Stimulated activated effector memory CD8-positive, alpha-beta T cell treated with anti-CD3 and anti-CD28 coated beads, Interleukin-12 subunit alpha, Interleukin-12 subunit beta, amount 100 ng/mL, for 72 hours (primary cell): ENCODE data around the gene ICAM3.

Source experiments
- ATAC-seq: fragments of 150-1000 bp; cut with Tn5 transposase; 2 replicates; pipeline ENCODE4 v1.10.0; 2021
- DNase-seq, 2 donors: peaks; one replicate each; pipeline ENCODE4 v3.0.0; 2021 to 2022; ENCODE audit warnings: low spot score in 2 of 2
- H3K27ac Mint-ChIP-seq: one replicate; pipeline ENCODE4 v1.8.0; 2022; ENCODE audit warnings: mild to moderate bottlenecking, mixed read lengths
- H3K36me3 Mint-ChIP-seq: one replicate; pipeline ENCODE4 v1.8.0; 2022; ENCODE audit warnings: mild to moderate bottlenecking, mixed read lengths
- H3K4me1 Mint-ChIP-seq: one replicate; pipeline ENCODE4 v1.8.0; 2022; ENCODE audit warnings: mixed read lengths
- H3K4me3 Mint-ChIP-seq: one replicate; pipeline ENCODE4 v1.8.0; 2022; ENCODE audit warnings: mild to moderate bottlenecking, mixed read lengths
- H3K9me3 Mint-ChIP-seq: one replicate; pipeline ENCODE4 v1.8.0; 2022; ENCODE audit warnings: mixed read lengths

ICAM3 gene

GRCh38 chr19:10316229-10317044 is 23.0 kb downstream of the ICAM3 start:
- Mint-ChIP-seq H3K27ac (peak overlapping the region; percentile 83), H3K9me3 (no peaks in the 10 kb centered on the region), H3K4me3 (peak overlapping the region; percentile 84), H3K36me3 (peaks cover 67% of the 10 kb centered on the region), H3K4me1 (peaks cover 22% of the 10 kb centered on the region)
- DNase-seq (no peak), ATAC-seq (peak; percentile 26)

GRCh38 chr19:10315335-10316214 is 23.8 kb downstream of the ICAM3 start, which contains the start of gene FDX2:
FDX2 (minus strand) TSS chr19:10316015; CDS start chr19:10315996, 19 bp downstream.
- peaks cover 63% of the 10 kb centered on the region for H3K36me3 Mint-ChIP-seq
- peaks cover 22% of the 10 kb centered on the region for H3K4me1 Mint-ChIP-seq
- ATAC-seq (peak; percentile 85), DNase-seq (peak; percentile 80 to 95)
- H3K27ac Mint-ChIP-seq, result peak within 1 kb of the TSS; percentile 83
- no peaks in the 10 kb centered on the region for H3K9me3 Mint-ChIP-seq
- peak within 1 kb of the TSS; percentile 84 for H3K4me3 Mint-ChIP-seq

DNA sequence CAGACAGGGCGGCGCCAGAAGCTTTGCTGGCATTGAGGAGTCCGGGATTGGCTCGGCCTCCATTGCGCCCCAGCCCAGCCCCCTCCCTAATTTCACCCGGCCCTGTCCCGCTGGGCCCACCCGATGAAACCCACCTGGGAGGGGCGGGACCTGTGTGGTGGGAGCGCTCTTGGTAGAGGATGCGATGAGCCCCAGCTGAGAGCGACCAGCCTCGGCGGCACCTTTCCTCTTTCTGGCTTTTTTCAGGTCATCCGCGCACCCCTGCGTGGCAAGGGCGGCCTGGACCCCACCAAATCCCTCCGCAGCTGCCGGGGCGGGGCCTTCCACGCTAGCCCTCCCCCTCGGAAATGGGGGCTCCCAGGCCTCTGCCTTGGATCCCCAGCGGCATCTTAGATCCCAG is 30.0 kb downstream of the ICAM3 start, which contains the start of gene ZGLP1:
Gene ZGLP1 (minus strand): TSS at position 393 of the 400 bp plus-strand sequence.
- H3K9me3 Mint-ChIP-seq, result no peaks in the 10 kb centered on the region
- no peak within 1 kb of the TSS for H3K4me3 Mint-ChIP-seq

DNA sequence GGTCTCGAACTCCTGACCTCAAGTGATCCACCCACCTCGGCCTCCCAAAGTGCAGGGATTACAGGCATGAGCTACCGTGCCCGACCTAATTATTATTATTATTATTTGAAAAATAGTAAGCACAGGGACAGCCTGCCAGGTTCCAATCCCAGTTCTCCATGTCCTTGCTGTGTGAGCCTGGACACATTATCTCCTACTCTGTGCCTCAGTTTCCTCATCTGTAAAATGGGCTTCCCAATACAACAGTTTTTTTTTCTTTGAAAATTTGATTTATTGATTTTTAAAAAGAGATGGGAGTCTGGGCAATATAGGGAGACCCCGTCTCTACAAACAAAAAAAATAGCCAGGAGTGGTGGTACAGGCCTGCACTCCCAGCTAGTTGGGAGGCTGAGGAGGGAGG is 33.1 kb downstream of the ICAM3 start:
- Mint-ChIP-seq H3K27ac (no peak overlapping the region), H3K9me3 (no peaks in the 10 kb centered on the region), H3K36me3 (no peaks in the 10 kb centered on the region), H3K4me3 (no peak overlapping the region), H3K4me1 (peaks cover 20% of the 10 kb centered on the region)
- ATAC-seq, result no peak
- no peak for DNase-seq

More for the DNA sequence above, 30.0 kb downstream of the ICAM3 start, which contains the start of gene ZGLP1:
- no peak for ATAC-seq
- Mint-ChIP-seq H3K27ac (no peak within 1 kb of the TSS), H3K4me1 (peaks cover 5% of the 10 kb centered on the region), H3K36me3 (peaks cover 7% of the 10 kb centered on the region)
- DNase-seq, result no peak

DNA sequence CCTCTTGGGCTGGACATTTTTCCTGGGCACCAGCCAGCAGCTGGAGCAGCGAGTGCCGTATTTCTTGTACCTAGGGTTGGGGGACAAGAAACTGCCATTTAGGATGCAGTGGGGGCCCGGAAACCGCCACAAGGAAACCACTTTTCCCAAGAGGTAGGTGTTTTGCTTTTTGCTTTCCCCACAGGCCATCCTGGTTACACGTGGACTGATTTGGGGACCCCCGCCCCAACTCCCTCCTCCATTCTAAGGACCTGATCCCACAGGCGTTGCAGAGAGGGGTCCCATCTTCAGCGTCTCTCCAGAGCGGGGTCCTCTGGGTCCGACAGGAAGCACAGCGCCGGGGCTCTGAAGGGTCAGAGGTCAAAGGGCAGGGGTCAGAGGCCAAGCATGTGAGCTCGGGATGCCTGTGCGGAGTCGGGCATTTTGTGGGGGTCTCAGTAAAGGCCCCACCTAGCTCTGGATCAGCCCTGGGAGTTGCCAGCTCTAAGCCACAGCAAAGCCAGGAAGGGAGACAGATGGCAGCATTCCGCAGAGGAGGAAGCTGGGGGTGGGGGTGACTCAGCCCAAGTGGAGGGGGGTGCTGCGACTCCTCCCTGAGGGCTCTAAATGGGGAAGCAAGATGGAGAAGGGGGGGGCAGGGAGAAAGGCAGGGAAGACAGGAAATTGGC is 34.2 kb downstream of the ICAM3 start:
- Mint-ChIP-seq H3K27ac (peak overlapping the region; percentile 74), H3K36me3 (no peaks in the 10 kb centered on the region), H3K4me3 (no peak overlapping the region), H3K4me1 (peaks cover 20% of the 10 kb centered on the region), H3K9me3 (no peaks in the 10 kb centered on the region)
- DNase-seq (no peak), ATAC-seq (no peak)

DNA sequence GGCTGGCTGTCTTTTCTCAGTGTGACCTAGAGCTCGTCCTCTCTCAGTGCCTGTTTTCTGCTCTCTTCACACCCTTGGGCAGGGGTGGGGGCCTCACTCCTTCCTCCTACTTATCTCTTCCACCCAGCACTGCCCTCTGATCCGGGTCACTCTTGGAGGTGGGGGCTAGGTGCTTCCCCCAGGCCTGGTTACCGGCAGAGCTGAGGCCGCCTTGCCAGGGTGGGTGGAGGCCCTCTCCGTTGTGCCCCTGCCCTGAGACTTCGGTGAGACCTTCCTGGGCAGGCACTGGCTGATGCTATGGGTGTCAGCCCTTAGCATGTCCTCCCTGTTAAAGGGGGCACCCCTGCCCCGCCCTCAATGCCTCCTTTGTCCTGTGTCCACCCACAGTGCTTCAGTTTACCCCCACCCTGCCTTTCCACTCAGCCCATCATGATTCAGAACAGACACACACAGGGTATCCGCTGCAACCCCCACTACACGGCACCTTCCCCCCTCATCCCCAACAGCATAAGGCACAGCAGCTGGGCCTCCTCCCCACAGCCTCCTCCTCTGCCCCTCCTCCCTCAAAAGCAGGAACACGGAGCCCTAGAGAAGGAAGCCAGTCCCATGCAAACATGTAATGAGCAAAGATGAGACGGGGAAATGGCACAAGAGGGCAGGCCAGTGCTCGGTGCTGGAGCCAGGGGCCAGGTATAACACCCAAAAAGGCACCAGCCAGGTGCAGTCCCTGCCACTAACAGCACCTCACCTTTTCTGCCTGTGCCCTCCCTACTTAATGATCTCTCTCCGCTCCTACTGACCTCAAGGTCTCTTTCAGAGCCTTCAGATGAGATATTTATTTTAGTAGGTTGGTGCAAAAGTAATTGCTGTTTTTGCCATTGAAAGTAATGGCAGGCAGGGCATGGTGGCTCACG is 39.6 kb downstream of the ICAM3 start:
- H3K4me1 Mint-ChIP-seq, result peaks cover 40% of the 10 kb centered on the region
- no peak for DNase-seq
- peak overlapping the region; percentile 32 for H3K27ac Mint-ChIP-seq
- no peak overlapping the region for H3K4me3 Mint-ChIP-seq
- peaks cover 7% of the 10 kb centered on the region for H3K36me3 Mint-ChIP-seq
- H3K9me3 Mint-ChIP-seq, result no peaks in the 10 kb centered on the region
- no peak for ATAC-seq

DNA sequence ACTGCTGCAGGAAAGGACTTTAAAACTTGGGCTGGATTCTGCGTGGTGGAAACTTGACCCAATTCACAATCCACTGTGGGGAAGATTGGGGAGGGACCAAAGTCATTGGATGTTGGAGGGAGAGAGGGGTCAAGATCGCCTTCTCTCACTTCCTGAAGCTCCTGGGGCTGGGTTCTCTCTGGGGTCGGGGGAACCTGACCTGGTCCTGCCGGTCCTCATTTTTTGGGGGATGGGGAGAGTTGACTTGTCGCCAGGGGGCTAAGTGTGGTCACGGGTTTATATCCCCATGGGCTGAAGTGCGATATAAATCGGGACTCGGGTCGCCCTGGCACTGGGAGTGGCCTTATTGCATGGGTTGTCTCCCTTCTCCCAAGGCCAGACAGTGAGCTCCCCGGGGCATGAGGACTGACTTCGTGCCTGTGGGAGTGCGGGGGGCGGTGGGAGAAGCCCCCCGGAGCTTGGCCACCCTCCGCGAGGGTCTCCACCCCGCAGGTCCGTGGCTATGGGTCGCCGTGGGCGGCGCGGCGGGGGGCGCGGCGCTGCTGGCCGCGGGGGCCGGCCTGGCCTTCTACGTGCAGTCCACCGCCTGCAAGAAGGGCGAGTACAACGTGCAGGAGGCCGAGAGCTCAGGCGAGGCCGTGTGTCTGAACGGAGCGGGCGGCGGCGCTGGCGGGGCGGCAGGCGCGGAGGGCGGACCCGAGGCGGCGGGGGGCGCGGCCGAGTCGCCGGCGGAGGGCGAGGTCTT is 43.4 kb downstream of the ICAM3 start:
- Mint-ChIP-seq H3K27ac (peak overlapping the region; percentile 77), H3K9me3 (no peaks in the 10 kb centered on the region), H3K4me1 (peaks cover 52% of the 10 kb centered on the region), H3K4me3 (peak overlapping the region; percentile 87), H3K36me3 (peaks cover 27% of the 10 kb centered on the region)
- no peak for ATAC-seq
- no peak for DNase-seq

DNA sequence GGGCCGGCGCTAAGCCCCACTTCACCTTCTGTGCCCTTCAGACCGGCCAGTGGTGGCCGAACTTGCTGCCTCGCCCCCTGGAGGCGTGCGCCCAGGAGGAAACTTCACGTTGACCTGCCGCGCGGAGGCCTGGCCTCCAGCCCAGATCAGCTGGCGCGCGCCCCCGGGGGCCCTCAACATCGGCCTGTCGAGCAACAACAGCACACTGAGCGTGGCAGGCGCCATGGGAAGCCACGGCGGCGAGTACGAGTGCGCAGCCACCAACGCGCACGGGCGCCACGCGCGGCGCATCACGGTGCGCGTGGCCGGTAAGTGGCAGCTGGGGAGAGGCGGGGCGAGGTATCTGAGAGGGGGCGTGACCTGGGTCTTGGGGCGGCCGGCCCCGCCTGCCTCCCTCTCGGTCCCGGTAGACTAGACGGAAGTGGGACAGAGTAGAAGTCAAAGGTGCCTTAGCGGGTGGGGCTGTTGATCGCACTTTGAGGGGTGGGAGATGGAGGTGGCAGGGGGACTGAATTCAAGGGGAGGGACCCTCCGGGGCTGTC is 44.0 kb downstream of the ICAM3 start:
- peak; percentile 70 for ATAC-seq
- DNase-seq, result peak; percentile 51 to 80
- H3K27ac Mint-ChIP-seq, result peak overlapping the region; percentile 77
- H3K36me3 Mint-ChIP-seq, result peaks cover 30% of the 10 kb centered on the region
- peaks cover 59% of the 10 kb centered on the region for H3K4me1 Mint-ChIP-seq
- no peaks in the 10 kb centered on the region for H3K9me3 Mint-ChIP-seq
- peak overlapping the region; percentile 87 for H3K4me3 Mint-ChIP-seq

- ATAC-seq, result no peak
- DNase-seq, result no peak
- Mint-ChIP-seq H3K36me3 (peaks cover 32% of the 10 kb centered on the region), H3K4me3 (peak overlapping the region; percentile 87), H3K9me3 (no peaks in the 10 kb centered on the region), H3K4me1 (peaks cover 59% of the 10 kb centered on the region), H3K27ac (no peak overlapping the region)
Measured at GRCh38 chr19:10294368-10294697, 45.1 kb downstream of the ICAM3 start.

DNA sequence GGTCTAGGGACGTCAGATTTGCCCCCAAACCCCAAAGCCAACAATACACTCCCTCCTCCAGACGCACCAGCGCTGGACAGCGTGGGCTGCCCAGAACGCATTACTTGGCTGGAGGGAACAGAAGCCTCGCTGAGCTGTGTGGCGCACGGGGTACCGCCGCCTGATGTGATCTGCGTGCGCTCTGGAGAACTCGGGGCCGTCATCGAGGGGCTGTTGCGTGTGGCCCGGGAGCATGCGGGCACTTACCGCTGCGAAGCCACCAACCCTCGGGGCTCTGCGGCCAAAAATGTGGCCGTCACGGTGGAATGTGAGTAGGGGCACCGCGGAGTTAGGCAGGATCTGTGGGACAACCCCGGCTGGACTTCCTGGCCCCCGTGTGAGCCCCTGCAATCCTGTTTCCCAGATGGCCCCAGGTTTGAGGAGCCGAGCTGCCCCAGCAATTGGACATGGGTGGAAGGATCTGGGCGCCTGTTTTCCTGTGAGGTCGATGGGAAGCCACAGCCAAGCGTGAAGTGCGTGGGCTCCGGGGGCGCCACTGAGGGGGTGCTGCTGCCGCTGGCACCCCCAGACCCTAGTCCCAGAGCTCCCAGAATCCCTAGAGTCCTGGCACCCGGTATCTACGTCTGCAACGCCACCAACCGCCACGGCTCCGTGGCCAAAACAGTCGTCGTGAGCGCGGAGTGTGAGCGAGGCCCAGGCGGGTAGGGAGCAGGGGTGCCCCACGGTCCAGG is 45.6 kb downstream of the ICAM3 start:
- H3K4me1 Mint-ChIP-seq, result peaks cover 64% of the 10 kb centered on the region
- H3K36me3 Mint-ChIP-seq, result peaks cover 35% of the 10 kb centered on the region
- no peaks in the 10 kb centered on the region for H3K9me3 Mint-ChIP-seq
- H3K4me3 Mint-ChIP-seq, result peak overlapping the region; percentile 96
- no peak for ATAC-seq
- H3K27ac Mint-ChIP-seq, result no peak overlapping the region
- DNase-seq, result no peak

- Mint-ChIP-seq H3K9me3 (no peaks in the 10 kb centered on the region), H3K4me3 (peak overlapping the region; percentile 96), H3K36me3 (peaks cover 40% of the 10 kb centered on the region), H3K4me1 (peaks cover 72% of the 10 kb centered on the region), H3K27ac (no peak overlapping the region)
- no peak for DNase-seq
- ATAC-seq, result no peak
Measured at GRCh38 chr19:10292789-10293636, 46.4 kb downstream of the ICAM3 start.

DNA sequence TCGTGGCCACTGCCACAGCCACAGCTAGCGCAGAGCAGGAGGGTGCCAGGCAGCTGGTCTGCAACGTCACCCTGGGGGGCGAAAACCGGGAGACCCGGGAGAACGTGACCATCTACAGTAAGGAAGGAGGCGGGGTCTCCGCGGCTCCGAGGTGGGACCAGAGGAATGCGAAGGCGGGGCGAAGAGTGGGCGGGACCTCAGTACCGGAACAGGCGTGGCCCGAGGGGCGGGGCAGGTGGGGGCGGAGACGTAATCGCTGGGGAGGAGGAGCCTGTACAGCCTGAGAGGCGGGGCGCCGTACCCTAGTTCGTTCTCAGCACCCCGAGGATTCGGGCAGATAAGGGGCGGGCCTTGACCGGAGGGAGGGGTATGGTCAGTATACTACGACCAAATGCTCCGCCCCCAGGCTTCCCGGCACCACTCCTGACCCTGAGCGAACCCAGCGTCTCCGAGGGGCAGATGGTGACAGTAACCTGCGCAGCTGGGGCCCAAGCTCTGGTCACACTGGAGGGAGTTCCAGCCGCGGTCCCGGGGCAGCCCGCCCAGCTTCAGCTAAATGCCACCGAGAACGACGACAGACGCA is 47.1 kb downstream of the ICAM3 start:
- Mint-ChIP-seq H3K36me3 (peaks cover 47% of the 10 kb centered on the region), H3K4me3 (peak overlapping the region; percentile 96), H3K4me1 (peaks cover 79% of the 10 kb centered on the region), H3K9me3 (no peaks in the 10 kb centered on the region), H3K27ac (no peak overlapping the region)
- DNase-seq, result peak; percentile 80 to 92
- peak; percentile 60 for ATAC-seq
